ENCODE results near the gene THSD7B.

- no peak for TF ChIP-seq POLR2A (IDR thresholded peaks at IDR 0.05)
- TF ChIP-seq CTCF (IDR thresholded peaks at IDR 0.05): no peak
These were observed 950.4 kb downstream of the THSD7B start for GRCh38 chr2:137715731-137716191.

Data from Peyer's patch (tissue), 4 donors.